ENCODE measurements around the gene OR9Q1.
"Not testable (repeated sequence)": the region's sequence is repeated elsewhere in the genome, so short reads cannot be mapped to it uniquely, and the experiment has no call there.

Gene OR9Q1

DNA sequence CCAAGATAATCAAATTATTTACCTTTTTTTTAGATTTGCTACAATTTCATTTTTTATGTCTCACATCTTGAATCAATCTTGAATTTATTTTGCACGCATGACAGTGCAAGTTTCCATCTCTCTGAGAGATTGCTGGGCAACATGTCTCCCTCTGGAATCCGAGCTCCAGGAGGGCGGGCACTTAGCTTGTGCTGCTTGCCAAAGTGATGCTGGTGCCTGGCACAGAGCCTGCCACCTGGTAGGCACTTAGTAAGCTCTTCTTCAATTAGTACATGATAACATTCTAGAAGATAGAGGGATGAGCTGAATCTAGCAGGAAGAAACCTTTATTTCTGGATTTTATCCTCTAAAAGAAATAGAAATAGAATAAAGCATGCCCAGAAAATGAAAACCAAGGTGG is 129.1 kb downstream of the OR9Q1 start:
- no peak for DNase-seq

DNA sequence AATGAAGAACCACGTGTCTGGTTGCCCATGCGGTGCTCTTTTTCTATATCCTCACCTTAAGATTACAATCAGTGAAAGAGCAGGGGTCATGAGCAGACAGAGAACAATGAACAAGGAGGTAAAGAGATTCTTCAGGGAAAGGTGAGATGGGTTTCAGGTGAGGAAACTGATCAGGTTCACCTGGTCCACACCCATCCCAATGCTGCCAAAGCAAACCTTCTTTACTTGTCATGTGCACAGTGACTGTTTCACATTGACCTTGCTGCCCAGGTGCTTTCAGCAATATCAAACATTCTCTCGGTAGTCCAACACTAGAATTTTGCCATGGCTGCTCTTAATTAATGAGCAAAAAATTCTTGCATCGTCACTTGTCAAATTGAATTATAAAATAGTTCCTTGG is 140.7 kb downstream of the OR9Q1 start:
- no peak for DNase-seq

DNA sequence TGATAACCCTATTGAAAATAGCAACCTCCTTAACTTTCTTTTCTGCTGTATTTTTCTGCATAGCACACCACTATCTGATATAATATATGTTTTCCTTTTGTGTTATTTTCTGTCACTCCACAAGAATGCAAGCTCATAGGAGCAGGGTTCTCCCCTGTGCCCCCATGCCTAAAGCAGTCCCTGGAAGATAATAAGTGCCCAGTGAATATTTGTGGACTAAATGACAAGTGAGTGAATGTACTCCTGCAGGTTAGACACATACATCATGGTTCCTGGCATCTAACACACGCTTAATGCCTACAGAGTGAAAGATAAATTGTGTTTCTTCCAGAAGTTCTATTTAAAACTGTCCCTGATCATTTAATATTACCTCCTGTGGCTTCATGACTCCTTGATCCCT is 141.3 kb downstream of the OR9Q1 start:
- DNase-seq, result no peak

DNA sequence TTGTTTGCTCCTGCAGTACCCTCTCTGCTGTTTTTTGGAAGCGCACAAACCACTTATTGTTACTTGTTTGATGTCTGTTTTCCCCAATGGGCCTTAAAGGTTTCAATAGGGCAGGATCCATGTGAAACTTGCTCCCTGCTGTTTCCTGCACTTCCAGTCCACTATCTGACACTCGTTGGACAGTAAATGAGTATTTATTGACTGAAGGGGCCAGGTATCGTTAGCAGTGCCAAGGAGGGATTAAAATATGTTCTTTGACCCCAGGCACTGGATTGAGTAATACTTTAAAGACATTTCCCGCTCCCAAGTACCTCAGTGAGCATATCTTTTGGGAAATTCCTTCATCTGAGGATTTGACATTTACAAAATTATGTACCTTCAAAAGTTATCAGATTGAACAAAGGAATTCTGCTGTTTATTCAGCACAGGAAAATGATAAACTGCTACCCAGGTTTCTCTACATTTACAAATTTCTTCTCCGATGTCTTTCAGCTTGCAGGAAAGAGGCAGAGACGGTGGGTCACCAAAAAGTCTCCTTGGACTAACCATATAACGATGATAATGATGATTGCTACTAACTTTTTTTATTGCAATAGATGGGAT is 141.9 kb downstream of the OR9Q1 start:
- DNase-seq, result no peak

GRCh38 chr11:58177409-58178054 is 153.9 kb downstream of the OR9Q1 start:
- no peak for DNase-seq

DNA sequence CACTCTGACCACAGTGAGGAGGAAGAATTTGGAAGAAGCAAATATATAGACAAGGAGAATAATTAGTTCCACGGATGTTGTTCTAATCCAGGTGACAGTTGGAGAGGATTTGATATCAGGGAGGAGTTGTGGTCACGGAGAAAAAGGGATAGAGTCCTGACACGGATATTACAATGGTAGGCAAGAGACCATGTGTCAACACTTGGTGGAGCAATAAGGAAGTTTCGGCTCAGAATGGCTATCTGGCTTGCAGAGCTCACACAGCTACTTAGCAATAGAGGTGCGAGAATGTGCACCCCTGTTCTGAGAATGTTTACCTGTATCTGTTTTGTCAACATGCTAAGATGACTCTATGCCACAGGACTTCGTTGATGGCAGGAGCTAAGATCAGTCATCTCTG is 154.8 kb downstream of the OR9Q1 start:
- DNase-seq, result no peak

DNA sequence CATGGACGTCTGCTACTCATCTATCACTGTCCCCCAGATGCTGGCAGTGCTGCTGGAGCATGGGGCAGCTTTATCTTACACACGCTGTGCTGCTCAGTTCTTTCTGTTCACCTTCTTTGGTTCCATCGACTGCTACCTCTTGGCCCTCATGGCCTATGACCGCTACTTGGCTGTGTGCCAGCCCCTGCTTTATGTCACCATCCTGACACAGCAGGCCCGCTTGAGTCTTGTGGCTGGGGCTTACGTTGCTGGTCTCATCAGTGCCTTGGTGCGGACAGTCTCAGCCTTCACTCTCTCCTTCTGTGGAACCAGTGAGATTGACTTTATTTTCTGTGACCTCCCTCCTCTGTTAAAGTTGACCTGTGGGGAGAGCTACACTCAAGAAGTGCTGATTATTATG is 156.0 kb downstream of the OR9Q1 start:
- DNase-seq, result no peak

- DNase-seq, result no peak
Observed at GRCh38 chr11:58186938-58187337, 163.3 kb downstream of the OR9Q1 start.

GRCh38 chr11:58188770-58189169 is 165.1 kb downstream of the OR9Q1 start, which contains the start of gene OR9Q2:
Gene OR9Q2 (plus strand): TSS chr11:58189070. CDS start chr11:58190491, 1,421 bp downstream.
- DNase-seq, result no peak

GRCh38 chr11:58192229-58192628 is 168.5 kb downstream of the OR9Q1 start:
- no peak for DNase-seq

- no peak for DNase-seq
Observed at GRCh38 chr11:58193391-58193790, 169.7 kb downstream of the OR9Q1 start.

DNA sequence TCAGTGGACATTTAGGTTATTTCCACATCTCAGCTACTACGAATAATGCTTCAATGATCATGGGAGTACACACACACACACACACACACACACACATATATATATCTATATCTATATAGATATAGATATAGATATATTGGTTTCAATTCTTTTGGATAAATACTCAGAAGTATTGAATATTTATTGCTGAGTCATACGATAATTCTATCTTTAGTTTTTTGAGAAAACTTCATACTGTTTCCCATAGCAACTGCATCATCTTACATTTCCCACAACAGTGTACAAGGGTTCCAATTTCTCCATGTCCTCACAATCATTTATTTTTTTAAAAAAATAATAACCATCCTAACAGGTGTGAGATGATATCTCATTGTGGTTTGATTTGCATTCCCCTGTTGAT is 172.3 kb downstream of the OR9Q1 start:
- DNase-seq, result no peak

DNA sequence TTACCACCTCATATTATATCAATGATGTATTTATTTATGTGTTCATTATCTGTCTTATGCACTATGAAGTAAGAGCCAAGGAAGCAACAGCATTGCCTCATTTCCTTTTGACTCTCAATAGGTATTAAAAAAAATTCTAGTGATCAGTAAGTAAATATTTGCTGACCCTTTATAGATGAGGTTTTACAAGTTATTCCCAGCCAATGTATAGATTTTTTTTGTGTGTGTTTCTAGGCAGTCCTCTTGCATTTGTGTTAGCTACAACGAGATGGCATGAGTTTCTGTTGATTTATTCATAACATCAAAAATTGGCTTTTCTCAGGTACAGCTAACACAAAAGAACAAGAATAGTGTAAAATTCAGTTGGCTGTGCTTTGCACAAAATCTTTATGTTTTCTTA is 175.6 kb downstream of the OR9Q1 start:
- DNase-seq, result no peak

- DNase-seq, result no peak
Observed at GRCh38 chr11:58204042-58204441, 180.4 kb downstream of the OR9Q1 start, which contains the start of gene OR1S2. Gene OR1S2 (minus strand): TSS chr11:58204142. CDS start chr11:58204142, 0 bp downstream.

DNA sequence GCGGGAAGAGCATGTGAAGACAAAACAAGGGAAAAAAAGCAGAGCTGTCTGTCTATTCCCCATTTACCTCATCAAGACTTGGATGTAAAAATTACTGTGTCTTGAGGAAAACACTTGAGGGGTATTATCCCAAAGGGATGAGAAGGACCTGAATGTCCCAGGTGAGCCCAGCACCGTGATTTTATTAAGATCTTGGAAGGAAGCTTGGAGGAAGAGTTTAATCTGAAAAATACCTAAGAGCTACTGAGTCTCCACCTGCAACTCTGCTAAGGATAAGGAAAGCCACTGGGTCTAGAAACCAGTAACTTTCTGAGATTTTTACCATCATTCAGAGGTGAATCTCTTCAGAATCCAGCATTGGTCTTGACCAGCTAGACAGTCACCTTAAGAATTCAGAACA is 188.7 kb downstream of the OR9Q1 start, which contains the start of gene OR1S1:
Gene OR1S1 (plus strand): TSS at position 301 of the 400 bp plus-strand sequence.
- DNase-seq, result not testable (repeated sequence)

- DNase-seq, result no peak
Observed at GRCh38 chr11:58216476-58216875, 192.8 kb downstream of the OR9Q1 start.

DNA sequence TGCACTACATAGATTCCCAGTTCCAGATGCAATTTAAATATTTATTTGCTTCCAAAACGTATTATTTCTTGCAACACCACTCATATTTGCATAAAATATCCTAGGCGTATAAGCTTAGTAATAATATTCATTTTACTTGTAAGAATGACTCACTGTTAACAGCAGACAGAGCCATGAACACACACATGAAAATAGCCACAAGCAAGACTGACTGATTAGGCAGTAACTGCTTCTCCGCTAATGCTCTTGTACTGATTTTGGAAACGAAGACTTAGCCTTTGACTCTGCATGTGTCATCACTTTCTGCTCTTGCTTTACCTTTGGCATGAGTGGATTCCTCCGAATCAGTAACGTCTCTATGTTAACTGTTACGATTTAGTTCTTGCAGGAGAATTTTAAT is 199.0 kb downstream of the OR9Q1 start:
- no peak for DNase-seq

GRCh38 chr11:58227956-58228615 is 204.4 kb downstream of the OR9Q1 start:
- DNase-seq, result no peak
